ENCODE measurements around the gene DPYD. TPM values are rescaled to one million over a fixed set of nuclear protein-coding genes. Genes with fewer than 3 reads are reported as not detected.

The DPYD gene
- total RNA-seq, 1 experiment from 2014 or later, result 0.46 TPM

DNA sequence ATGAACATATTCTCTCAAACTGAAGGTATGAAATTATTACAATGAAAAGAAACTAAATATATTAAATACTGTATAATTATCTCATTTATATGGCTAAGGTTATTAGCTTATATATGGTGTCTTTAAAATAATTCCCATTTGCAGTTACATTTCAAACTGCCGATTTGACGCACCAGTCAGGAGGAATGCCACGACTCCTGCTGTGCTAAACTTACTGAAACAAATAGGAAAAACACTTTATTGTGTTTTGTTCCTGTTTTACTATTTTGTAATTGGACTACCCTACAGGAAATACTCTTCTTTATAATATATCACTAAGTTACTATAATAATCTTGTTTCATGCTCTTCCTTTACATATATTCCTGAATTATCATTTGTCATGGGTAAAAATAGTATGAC, 117.8 kb downstream of the DPYD start:
- Mint-ChIP-seq H3K27me3 (ENCODE audit: low read depth) (peaks cover 8% of the 10 kb centered on the region), H3K9me3 (no peaks in the 10 kb centered on the region), H3K4me1 (peaks cover 4% of the 10 kb centered on the region; the same call in 1 of the 2 replicates), H3K27ac (no peak overlapping the region), H3K36me3 (no peaks in the 10 kb centered on the region), H3K4me3 (no peak overlapping the region)
- TF ChIP-seq TEAD4 (CRISPR knock-in tag; IDR thresholded peaks at IDR 0.05) (no peak), ZNF425 (CRISPR knock-in tag; conservative IDR thresholded peaks at IDR 0.05) (no peak)
- TF ChIP-seq, protein P1, sequence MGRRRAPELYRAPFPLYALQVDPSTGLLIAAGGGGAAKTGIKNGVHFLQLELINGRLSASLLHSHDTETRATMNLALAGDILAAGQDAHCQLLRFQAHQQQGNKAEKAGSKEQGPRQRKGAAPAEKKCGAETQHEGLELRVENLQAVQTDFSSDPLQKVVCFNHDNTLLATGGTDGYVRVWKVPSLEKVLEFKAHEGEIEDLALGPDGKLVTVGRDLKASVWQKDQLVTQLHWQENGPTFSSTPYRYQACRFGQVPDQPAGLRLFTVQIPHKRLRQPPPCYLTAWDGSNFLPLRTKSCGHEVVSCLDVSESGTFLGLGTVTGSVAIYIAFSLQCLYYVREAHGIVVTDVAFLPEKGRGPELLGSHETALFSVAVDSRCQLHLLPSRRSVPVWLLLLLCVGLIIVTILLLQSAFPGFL (CRISPR knock-in tag; IDR thresholded peaks at IDR 0.05; ENCODE audit: borderline replicate concordance), result no peak
- TF ChIP-seq, protein P2, sequence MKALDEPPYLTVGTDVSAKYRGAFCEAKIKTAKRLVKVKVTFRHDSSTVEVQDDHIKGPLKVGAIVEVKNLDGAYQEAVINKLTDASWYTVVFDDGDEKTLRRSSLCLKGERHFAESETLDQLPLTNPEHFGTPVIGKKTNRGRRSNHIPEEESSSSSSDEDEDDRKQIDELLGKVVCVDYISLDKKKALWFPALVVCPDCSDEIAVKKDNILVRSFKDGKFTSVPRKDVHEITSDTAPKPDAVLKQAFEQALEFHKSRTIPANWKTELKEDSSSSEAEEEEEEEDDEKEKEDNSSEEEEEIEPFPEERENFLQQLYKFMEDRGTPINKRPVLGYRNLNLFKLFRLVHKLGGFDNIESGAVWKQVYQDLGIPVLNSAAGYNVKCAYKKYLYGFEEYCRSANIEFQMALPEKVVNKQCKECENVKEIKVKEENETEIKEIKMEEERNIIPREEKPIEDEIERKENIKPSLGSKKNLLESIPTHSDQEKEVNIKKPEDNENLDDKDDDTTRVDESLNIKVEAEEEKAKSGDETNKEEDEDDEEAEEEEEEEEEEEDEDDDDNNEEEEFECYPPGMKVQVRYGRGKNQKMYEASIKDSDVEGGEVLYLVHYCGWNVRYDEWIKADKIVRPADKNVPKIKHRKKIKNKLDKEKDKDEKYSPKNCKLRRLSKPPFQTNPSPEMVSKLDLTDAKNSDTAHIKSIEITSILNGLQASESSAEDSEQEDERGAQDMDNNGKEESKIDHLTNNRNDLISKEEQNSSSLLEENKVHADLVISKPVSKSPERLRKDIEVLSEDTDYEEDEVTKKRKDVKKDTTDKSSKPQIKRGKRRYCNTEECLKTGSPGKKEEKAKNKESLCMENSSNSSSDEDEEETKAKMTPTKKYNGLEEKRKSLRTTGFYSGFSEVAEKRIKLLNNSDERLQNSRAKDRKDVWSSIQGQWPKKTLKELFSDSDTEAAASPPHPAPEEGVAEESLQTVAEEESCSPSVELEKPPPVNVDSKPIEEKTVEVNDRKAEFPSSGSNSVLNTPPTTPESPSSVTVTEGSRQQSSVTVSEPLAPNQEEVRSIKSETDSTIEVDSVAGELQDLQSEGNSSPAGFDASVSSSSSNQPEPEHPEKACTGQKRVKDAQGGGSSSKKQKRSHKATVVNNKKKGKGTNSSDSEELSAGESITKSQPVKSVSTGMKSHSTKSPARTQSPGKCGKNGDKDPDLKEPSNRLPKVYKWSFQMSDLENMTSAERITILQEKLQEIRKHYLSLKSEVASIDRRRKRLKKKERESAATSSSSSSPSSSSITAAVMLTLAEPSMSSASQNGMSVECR (CRISPR knock-in tag; IDR thresholded peaks at IDR 0.05; ENCODE audit: borderline replicate concordance), result no peak
- TF ChIP-seq, protein P3, sequence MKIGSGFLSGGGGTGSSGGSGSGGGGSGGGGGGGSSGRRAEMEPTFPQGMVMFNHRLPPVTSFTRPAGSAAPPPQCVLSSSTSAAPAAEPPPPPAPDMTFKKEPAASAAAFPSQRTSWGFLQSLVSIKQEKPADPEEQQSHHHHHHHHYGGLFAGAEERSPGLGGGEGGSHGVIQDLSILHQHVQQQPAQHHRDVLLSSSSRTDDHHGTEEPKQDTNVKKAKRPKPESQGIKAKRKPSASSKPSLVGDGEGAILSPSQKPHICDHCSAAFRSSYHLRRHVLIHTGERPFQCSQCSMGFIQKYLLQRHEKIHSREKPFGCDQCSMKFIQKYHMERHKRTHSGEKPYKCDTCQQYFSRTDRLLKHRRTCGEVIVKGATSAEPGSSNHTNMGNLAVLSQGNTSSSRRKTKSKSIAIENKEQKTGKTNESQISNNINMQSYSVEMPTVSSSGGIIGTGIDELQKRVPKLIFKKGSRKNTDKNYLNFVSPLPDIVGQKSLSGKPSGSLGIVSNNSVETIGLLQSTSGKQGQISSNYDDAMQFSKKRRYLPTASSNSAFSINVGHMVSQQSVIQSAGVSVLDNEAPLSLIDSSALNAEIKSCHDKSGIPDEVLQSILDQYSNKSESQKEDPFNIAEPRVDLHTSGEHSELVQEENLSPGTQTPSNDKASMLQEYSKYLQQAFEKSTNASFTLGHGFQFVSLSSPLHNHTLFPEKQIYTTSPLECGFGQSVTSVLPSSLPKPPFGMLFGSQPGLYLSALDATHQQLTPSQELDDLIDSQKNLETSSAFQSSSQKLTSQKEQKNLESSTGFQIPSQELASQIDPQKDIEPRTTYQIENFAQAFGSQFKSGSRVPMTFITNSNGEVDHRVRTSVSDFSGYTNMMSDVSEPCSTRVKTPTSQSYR (CRISPR knock-in tag; IDR thresholded peaks at IDR 0.05), result no peak
- DNase-seq (ENCODE audit: low spot score) (no peak), ATAC-seq (no peak)
- CTCF ChIA-PET, result no interaction called here
- POLR2A ChIA-PET, result no interaction called here

- DNase-seq (ENCODE audit: low spot score), result no peak
- no peaks in the 10 kb centered on the region for H3K36me3 Mint-ChIP-seq
- H3K9me3 Mint-ChIP-seq, result no peaks in the 10 kb centered on the region
- ChIA-PET POLR2A (no interaction called here), CTCF (no interaction called here)
- TF ChIP-seq E2F5 (CRISPR knock-in tag; IDR thresholded peaks at IDR 0.05), result no peak
- no peak for TF ChIP-seq ZNF423 (CRISPR knock-in tag; IDR thresholded peaks at IDR 0.05)
- no peak for ATAC-seq
- no peak overlapping the region for H3K4me3 Mint-ChIP-seq
- H3K27ac Mint-ChIP-seq, result no peak overlapping the region
- peaks cover 4% of the 10 kb centered on the region; the same call in 1 of the 2 replicates for H3K4me1 Mint-ChIP-seq
- peaks cover 8% of the 10 kb centered on the region for H3K27me3 Mint-ChIP-seq (ENCODE audit: low read depth)
Measured at GRCh38 chr1:97802011-97802410, 118.8 kb downstream of the DPYD start.

DNA sequence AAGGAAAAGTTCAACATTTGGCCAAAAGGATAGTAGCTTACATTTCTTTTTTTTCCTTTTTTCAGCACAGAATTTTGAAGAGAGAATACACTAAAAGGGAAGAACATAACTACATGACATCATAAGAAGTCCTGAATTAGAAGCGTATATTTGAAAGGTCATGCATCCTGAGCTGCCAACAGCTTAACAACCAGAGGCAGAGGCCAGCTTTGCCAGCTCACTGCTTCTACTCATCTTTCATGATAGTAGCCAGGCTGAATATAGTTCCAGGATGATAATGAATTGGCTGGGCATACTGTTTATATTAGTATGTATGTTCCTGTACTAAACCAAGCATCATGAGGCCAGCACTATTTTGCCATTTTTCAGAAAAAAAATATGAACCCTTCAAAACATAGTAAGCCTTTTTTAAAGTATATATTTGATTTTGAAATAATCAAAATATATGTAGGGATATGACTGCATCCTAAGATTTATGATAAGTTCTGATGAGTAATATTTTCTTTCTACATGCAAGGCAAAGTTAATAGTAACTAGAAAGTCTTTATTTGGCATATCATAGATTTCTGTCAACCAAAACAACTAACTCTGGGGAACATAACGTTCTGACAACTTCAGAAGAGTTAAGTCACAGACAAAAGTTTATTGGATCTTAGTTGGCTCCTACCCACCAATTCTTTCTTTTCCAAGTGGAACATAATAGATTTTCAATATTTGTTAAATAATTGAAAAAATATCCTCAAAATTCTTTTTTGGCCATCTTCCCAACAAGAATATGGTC, 123.2 kb downstream of the DPYD start:
- ATAC-seq, result no peak
- no peak overlapping the region for H3K27ac Mint-ChIP-seq
- TF ChIP-seq, protein P4, sequence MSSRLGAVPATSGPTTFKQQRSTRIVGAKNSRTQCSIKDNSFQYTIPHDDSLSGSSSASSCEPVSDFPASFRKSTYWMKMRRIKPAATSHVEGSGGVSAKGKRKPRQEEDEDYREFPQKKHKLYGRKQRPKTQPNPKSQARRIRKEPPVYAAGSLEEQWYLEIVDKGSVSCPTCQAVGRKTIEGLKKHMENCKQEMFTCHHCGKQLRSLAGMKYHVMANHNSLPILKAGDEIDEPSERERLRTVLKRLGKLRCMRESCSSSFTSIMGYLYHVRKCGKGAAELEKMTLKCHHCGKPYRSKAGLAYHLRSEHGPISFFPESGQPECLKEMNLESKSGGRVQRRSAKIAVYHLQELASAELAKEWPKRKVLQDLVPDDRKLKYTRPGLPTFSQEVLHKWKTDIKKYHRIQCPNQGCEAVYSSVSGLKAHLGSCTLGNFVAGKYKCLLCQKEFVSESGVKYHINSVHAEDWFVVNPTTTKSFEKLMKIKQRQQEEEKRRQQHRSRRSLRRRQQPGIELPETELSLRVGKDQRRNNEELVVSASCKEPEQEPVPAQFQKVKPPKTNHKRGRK (CRISPR knock-in tag; IDR thresholded peaks at IDR 0.05; ENCODE audit: borderline replicate concordance), result no peak
- TF ChIP-seq ZNF121 (CRISPR knock-in tag; IDR thresholded peaks at IDR 0.05) (no peak), ESRRA (CRISPR knock-in tag; IDR thresholded peaks at IDR 0.05; ENCODE audit: borderline replicate concordance) (no peak), NR3C1 (CRISPR knock-in tag; conservative IDR thresholded peaks at IDR 0.05; ENCODE audit: low read depth) (no peak), CBFB (CRISPR knock-in tag; IDR thresholded peaks at IDR 0.05; ENCODE audit: low read depth) (no peak)
- peaks cover 8% of the 10 kb centered on the region for H3K27me3 Mint-ChIP-seq (ENCODE audit: low read depth)
- H3K9me3 Mint-ChIP-seq, result no peaks in the 10 kb centered on the region
- POLR2A ChIA-PET, result no interaction called here
- DNase-seq (ENCODE audit: low spot score), result no peak
- no peaks in the 10 kb centered on the region for H3K36me3 Mint-ChIP-seq
- H3K4me3 Mint-ChIP-seq, result no peak overlapping the region
- H3K4me1 Mint-ChIP-seq, result peaks cover 4% of the 10 kb centered on the region; the same call in 1 of the 2 replicates
- CTCF ChIA-PET, result no interaction called here

Measured in WTC11 (cell line).